ENCODE data around the gene TBC1D20. TPM values are rescaled to one million over a fixed set of nuclear protein-coding genes. Genes with fewer than 3 reads are reported as not detected.

TBC1D20 gene
- total RNA-seq = 38.1 and 53.6 TPM in 2 replicates

DNA sequence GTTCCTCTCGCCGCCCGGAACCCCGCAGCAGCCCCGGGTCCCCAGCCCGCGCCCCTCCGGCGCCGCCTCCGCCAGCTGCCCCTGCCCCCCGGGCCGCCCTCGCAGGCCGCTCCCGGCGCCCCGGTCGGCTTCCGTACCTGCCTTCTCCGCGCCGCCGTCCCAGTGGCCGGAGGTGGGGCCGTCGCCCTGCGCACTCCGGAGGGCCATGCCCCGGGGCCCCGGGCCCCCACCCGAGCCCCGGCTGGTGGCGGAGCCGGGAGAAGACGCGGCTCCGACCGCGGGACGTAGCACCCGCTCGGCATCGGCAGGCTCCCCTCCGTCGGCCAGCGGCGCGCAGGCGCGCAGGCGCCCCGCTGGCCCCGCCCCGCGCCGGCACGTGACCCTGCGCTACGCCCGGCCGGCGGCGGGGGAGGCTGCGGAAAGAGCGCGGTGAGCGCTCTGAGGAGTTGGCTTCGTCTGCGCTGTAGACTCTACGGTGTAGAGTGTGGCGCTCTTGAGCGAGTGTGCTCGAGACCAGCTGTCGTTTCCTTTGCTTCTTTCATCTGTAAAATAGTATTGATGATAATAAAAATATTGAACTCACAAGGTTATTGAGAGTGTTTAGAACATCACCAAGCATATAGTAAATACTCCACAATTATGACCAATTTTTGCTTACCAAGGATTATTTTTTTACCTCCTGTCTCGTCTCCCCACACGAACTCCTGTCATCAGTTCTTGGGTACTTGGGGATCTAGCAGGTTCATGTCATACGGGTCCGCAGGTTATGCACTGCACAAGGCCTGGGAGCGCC, at the start of gene TBC1D20:
TSS of gene TBC1D20 (minus strand) at position 335 of the 793 bp plus-strand sequence. CDS start at position 207, 128 bp downstream.

GRCh38 chr20:407953-408842, 54.1 kb downstream of the TBC1D20 start, which contains the start of gene RBCK1:
Gene RBCK1, plus strand, starts transcription at chr20:408299. Its CDS starts 459 bp downstream, at chr20:408758.

Small RNAs within 50 kb of the gene (small RNA-seq; reads per million reads assigned to genes)
- not detected for gene RF00019

Other genes starting within 250 kb of the TBC1D20 start
- not detected in 2 replicates for gene DEFB129, start 235.3 kb downstream of the TBC1D20 start, total RNA-seq
- gene DEFB132, start 204.8 kb downstream of the TBC1D20 start, total RNA-seq = not detected in 2 replicates
- 0.98 and 2.4 TPM in 2 replicates for gene C20orf96, start 171.8 kb downstream of the TBC1D20 start, total RNA-seq
- gene ZCCHC3, start 165.0 kb downstream of the TBC1D20 start, total RNA-seq = 22.4 and 24.9 TPM in 2 replicates
- gene SOX12, start 137.0 kb downstream of the TBC1D20 start, total RNA-seq = 14.9 and 17.6 TPM in 2 replicates
- gene NRSN2, start 115.4 kb downstream of the TBC1D20 start, total RNA-seq = 26.3 and 32.2 TPM in 2 replicates
- 8.2 and 41.8 TPM in 2 replicates for gene TRIB3, start 81.8 kb downstream of the TBC1D20 start, total RNA-seq
- 73.9 and 96.6 TPM in 2 replicates for gene RBCK1, start 54.2 kb downstream of the TBC1D20 start, total RNA-seq
- gene CSNK2A1, start 81.3 kb upstream of the TBC1D20 start, total RNA-seq = 65.2 and 107 TPM in 2 replicates
- gene TCF15, start 147.8 kb upstream of the TBC1D20 start, total RNA-seq = not detected in 2 replicates
- 13.7 and 31.0 TPM in 2 replicates for gene SRXN1, start 190.7 kb upstream of the TBC1D20 start, total RNA-seq
- not detected in 2 replicates for gene SCRT2, start 213.3 kb upstream of the TBC1D20 start, total RNA-seq

Data from placental epithelial cell (primary cell).